GM12891 (cell line): ENCODE measurements around the gene SHC3.

ENCODE experiments used
- DNase-seq: peaks from one replicate; pipeline ENCODE4 v3.0.0; 2011; ENCODE audit warnings: low spot score; ENCODE audit not compliant: insufficient read length
- FAIRE-seq: peaks from 2 replicates; lab custom pipeline; 2011; peaks lifted over from hg19 to GRCh38; lab: Jason Lieb, UNC
- PAX5 ChIP-seq: IDR thresholded peaks from 2 replicates; pipeline ENCODE4 v1.6.1; 2011; ENCODE audit warnings: low read length, moderate library complexity, mild to moderate bottlenecking; ENCODE audit not compliant: insufficient read depth, severe bottlenecking
- POLR2A ChIP-seq: IDR thresholded peaks from 2 replicates; pipeline ENCODE4 v1.6.1; 2011; ENCODE audit warnings: low read depth, low read length, control low read depth
- POLR2AphosphoS5 ChIP-seq: IDR thresholded peaks from 2 replicates; pipeline ENCODE4 v1.6.1; 2011; ENCODE audit warnings: low read depth, low read length, control low read depth
- POU2F2 ChIP-seq: IDR thresholded peaks from 2 replicates; pipeline ENCODE4 v1.6.1; 2011; ENCODE audit warnings: low read depth, mild to moderate bottlenecking, control low read depth, low read length, moderate library complexity
- SPI1 ChIP-seq: IDR thresholded peaks from 2 replicates; pipeline ENCODE4 v1.6.1; 2011; ENCODE audit warnings: low read depth, low read length, control low read depth
- TAF1 ChIP-seq: IDR thresholded peaks from 2 replicates; pipeline ENCODE4 v1.6.1; 2011; ENCODE audit warnings: low read depth, low read length, control low read depth

The SHC3 gene

GRCh38 chr9:89012294-89013042 lies 166.2 kb downstream of the SHC3 start:
- FAIRE-seq (no peak), DNase-seq (no peak)
- TF ChIP-seq TAF1, result no peak
- TF ChIP-seq PAX5, result no peak
- TF ChIP-seq SPI1, result no peak
- no peak for TF ChIP-seq POLR2A
- no peak for TF ChIP-seq POLR2AphosphoS5
- TF ChIP-seq POU2F2, result no peak

GRCh38 chr9:89011683-89012082 lies 166.9 kb downstream of the SHC3 start:
- no peak for DNase-seq
- no peak for FAIRE-seq
- no peak for TF ChIP-seq POLR2AphosphoS5
- no peak for TF ChIP-seq TAF1
- no peak for TF ChIP-seq POU2F2
- TF ChIP-seq POLR2A, result no peak
- no peak for TF ChIP-seq PAX5
- TF ChIP-seq SPI1, result no peak

- no peak for DNase-seq
- TF ChIP-seq POLR2A, result no peak
- TF ChIP-seq TAF1, result no peak
- TF ChIP-seq POLR2AphosphoS5, result no peak
- TF ChIP-seq POU2F2, result no peak
- no peak for TF ChIP-seq SPI1
- no peak for TF ChIP-seq PAX5
- FAIRE-seq, result no peak
These were observed 168.0 kb downstream of the SHC3 start for GRCh38 chr9:89010526-89011111.

- FAIRE-seq, result no peak
- TF ChIP-seq POLR2A (no peak), TAF1 (no peak), POU2F2 (no peak), PAX5 (no peak)
- DNase-seq, result no peak
These were observed 168.6 kb downstream of the SHC3 start for GRCh38 chr9:89010056-89010455.

GRCh38 chr9:89009546-89009840 lies 169.1 kb downstream of the SHC3 start:
- TF ChIP-seq TAF1 (no peak), SPI1 (no peak), POLR2A (no peak), POLR2AphosphoS5 (no peak), POU2F2 (no peak)
- no peak for FAIRE-seq

GRCh38 chr9:89008744-89009545 lies 169.7 kb downstream of the SHC3 start:
- TF ChIP-seq POLR2A, result no peak
- TF ChIP-seq SPI1, result no peak
- no peak for TF ChIP-seq TAF1
- no peak for TF ChIP-seq PAX5
- TF ChIP-seq POU2F2, result no peak
- TF ChIP-seq POLR2AphosphoS5, result no peak
- no peak for DNase-seq
- FAIRE-seq, result no peak

More at GRCh38 chr9:89009546-89009840, 169.1 kb downstream of the SHC3 start:
- DNase-seq, result no peak

- TF ChIP-seq POLR2A (no peak), SPI1 (no peak), POU2F2 (no peak), POLR2AphosphoS5 (no peak), TAF1 (no peak), PAX5 (no peak)
- no peak for FAIRE-seq
- no peak for DNase-seq
These were observed 170.4 kb downstream of the SHC3 start for GRCh38 chr9:89008055-89008743.

GRCh38 chr9:89006996-89007967 lies 171.3 kb downstream of the SHC3 start:
- TF ChIP-seq POLR2AphosphoS5 (no peak), SPI1 (no peak), POLR2A (no peak), TAF1 (no peak), PAX5 (no peak), POU2F2 (no peak)
- FAIRE-seq (no peak), DNase-seq (no peak)
